Stimulated activated CD8-positive, alpha-beta memory T cell treated with anti-CD3 and anti-CD28 coated beads, Interleukin-12 subunit alpha, Interleukin-12 subunit beta, amount 100 ng/mL, for 1 hour (primary cell): Measurements from ENCODE around the gene AUTS2.
"Not testable (repeated sequence)": the region's sequence is repeated elsewhere in the genome, so short reads cannot be mapped to it uniquely, and the experiment has no call there.

ENCODE experiments used
- DNase-seq: peaks from one replicate; pipeline ENCODE4 v3.0.0-alpha.2; 2020; ENCODE audit warnings: low read depth

AUTS2 gene

DNA sequence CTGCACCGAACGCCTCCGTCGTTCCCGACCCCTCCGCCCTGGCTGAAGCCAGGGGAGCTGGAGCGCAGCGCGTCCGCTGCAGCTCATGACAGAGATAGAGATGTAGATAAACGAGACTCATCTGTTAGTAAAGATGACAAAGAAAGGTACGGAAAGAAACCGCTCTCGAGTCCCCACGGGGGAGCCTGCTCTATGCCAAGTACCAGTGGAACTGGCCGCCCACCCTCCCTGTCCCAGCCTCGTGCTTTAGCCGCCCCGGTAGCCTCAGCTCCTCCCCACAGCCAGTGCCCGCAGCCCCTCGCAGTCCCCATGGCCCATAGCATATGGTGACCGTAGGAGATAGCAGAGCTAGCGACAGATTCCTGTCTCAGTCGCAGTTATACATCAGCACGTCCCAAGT is 1189.0 kb downstream of the AUTS2 start:
- no peak for DNase-seq

DNA sequence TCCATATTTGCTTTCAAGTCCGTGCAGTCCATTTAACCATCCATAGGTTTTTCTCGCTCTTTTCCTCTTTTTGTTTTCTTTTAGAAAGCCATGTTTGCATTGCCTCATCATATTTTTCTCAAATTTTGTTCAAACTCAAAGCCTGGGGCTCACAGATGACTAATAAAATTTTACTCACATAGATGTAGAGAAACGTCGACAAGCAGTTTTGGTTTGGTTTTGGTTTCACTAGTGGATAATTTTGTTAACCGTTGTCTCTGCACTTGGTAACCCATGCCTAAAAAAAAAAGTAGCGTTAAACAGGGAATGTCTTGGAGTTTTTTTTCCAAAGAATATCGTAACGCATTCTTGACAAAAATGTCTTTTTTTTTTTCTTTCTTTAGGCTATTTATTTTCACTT is 1189.5 kb downstream of the AUTS2 start:
- no peak for DNase-seq

DNA sequence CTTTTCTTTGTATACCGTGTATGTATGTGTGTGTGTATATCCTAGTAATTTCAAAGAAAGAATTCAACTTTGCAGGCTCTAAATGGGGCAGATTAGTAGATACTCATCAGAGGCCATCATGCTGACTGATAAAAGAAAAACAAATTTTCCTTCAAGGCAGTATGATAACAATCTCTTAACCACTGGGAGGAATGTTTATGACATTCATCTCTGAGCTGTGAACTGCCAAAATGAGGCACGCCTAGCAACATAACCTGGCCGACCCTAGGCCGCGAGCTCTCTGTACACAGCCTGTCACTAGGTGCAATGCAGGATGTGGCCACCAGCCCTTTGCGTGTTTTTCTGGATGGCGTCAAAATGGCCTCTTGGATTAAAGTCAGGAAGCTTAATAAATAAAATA is 1190.0 kb downstream of the AUTS2 start:
- DNase-seq = no peak

DNA sequence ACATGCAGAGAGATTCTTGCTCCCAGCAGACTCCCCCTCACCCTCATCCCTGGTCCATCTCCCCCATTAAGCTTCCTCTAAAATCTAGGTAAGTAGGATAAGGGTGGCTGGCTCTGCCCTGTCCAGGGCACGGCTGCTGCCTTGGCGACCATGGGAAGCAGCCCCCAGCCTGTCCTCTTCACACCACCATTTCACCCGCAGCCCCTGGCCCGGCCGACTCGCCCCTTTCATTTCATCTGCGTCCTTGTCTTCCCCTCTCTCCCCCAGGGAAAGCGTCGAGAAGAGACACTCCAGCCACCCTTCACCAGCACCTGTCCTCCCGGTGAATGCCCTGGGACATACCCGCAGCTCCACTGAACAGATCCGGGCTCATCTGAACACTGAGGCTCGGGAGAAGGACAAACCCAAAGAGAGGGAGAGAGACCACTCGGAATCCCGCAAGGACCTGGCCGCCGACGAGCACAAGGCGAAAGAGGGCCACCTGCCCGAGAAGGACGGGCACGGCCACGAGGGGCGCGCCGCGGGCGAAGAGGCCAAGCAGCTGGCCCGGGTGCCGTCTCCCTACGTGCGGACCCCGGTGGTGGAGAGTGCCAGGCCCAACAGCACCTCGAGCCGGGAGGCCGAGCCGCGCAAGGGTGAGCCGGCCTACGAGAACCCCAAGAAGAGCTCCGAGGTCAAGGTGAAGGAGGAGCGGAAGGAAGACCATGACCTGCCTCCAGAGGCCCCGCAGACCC is 1191.4 kb downstream of the AUTS2 start:
- no peak for DNase-seq

DNA sequence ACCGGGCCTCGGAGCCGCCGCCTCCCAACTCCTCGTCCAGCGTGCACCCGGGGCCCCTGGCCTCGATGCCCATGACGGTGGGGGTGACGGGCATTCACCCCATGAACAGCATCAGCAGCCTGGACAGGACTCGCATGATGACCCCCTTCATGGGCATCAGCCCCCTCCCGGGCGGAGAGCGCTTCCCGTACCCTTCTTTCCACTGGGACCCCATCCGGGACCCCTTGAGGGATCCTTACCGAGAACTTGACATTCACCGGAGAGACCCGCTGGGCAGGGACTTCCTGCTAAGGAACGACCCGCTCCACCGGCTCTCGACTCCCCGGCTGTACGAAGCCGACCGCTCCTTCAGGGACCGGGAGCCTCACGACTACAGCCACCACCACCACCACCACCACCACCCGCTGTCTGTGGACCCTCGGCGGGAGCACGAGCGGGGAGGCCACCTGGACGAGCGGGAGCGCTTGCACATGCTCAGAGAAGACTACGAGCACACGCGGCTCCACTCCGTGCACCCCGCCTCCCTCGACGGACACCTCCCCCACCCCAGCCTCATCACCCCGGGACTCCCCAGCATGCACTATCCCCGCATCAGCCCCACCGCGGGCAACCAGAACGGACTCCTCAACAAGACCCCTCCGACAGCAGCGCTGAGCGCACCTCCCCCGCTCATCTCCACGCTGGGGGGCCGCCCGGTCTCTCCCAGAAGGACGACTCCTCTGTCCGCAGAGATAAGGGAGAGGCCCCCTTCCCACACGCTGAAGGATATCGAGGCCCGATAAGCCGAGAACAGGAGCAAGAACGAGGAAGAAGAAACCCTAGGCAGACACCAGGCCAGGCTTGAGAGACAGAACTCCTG is 1192.2 kb downstream of the AUTS2 start:
- no peak for DNase-seq

DNA sequence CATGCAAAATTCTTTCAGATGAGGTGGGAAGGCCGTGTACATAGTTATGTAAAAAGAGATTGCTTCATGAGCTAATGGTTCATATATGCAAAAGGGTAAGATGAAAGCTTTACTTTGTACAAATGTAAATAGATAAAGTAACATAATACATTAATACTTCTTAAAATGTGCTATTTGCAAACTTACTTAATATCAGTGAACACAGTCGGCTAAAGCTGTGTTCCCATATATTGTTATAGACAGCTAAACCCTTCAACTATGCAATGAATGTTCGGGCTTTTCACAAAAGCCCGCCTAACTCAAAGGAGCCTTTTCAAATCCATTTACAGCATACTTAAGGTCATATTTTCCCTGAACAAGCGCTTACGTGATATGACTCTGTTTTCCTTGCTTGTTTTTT is 1193.1 kb downstream of the AUTS2 start:
- no peak for DNase-seq

DNA sequence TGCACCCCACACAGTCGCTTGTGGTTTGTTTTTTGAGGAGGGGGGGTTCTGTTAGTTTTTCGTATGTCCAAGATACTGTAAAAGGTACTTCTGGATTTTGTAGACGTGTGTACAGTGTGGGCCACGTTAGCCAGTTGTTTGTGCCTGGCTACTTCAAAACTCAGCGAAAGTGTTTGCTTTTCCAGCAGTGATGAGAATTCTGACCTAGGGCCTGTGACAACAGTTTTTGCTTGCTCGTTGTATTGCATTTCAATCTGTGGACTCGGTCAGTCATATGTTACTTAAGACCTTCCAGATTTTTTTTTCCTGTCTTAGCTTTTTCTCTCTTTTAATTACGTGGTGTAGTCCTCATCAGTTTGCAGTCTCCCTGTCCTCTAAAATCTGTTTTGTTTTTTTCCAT is 1194.8 kb downstream of the AUTS2 start:
- no peak for DNase-seq

DNA sequence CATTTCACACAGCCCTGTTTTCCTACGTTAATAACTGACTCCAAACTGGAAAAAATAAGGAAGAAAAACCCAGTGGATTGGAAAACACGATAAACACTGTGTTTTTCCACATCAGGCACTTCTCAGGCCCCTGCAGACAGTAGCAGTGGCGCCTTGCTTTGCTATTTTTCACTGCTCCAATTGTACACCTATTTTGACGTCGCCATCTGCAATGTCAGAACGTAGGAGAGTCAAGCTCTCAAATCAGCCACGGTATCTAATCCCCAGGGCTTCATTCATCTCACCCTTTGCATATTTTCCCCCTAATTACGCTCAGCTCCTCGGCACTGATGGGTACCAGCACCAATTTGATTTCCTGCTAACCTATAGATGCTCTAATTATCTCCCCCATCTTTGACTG is 1195.5 kb downstream of the AUTS2 start:
- no peak for DNase-seq

DNA sequence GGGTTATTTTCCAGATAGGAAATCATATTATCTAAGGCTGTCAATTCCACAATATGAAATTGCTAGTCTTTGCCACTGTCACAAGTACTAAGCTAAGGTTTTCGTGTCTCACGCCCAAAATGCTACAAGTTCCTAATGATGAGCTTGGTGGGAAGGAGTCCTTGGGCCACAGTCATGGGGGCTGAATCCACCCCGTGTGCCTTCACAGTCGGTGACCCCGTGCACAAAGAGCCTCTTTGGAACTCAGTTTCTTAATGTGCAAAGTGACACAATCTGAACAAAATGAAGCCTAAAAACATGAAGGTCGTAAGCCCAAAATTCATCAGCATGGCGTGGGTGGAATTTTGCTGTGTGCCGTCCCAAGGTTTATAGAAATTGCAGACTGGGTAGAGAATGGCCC is 1196.7 kb downstream of the AUTS2 start:
- DNase-seq = no peak

DNA sequence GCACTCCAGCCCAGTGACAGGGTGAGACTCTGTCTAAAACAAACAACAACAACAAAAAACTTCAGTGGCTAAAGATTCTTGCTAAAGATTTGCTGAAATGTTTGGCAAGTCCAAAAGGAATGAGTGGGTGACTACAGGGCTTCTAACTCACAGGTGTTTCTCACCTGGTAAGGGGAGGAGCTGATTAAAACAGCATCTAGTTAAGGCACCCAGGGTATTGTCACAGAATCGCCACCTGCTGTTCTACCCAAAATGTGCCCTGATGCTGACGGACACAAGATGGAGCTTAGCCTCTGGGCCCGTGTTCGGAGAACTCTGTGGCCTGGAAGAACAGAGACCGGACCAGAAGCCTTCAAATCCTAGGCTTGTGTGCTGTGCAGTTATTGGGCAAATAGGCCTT is 1197.7 kb downstream of the AUTS2 start:
- DNase-seq = no peak

DNA sequence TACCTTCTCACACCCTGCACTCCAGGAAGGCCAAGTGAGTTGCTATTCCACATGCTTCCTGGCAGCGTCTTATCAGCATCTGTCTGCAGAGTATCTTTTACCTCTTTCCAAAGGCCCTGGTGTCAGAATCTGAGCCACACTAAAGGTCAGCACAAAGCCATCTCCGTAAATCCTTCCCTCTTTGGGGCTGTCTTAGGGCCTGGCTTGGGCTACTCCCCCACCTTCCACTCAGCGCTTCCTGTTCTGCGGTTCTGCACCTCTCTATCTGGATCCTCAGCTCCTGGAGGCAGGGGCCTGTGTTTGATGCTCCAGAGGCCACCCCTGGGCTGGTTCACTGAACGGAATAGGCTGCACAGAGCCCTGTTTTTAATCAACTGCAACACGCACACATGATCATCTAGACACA is 1198.8 kb downstream of the AUTS2 start:
- no peak for DNase-seq

DNA sequence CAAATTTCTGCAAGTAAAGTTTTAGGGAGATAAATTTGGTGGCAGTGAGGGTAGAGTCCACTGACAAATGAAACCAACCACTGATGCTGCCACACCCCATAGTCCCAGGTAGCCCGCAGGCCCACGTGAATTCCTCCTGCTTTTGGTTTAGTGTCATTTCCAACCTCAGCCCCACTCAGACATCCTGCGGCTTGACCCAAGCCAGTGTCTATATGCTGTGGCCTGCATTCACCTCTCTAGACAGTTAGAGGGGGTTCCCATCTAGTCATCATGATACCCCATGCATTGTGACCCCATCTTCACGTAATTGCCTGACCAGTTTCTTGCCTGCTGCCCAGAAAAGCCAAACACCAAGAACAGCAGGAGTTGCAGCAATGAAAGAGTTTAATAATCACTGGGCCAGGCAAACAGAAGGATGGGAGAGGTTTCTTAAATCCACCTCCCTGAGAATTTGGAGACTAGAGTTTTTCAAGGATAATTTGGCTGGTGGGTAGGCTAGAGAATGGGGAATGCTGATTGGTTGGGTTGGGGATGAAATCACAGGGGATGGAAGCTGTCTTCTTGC is 1201.6 kb downstream of the AUTS2 start:
- no peak for DNase-seq

DNA sequence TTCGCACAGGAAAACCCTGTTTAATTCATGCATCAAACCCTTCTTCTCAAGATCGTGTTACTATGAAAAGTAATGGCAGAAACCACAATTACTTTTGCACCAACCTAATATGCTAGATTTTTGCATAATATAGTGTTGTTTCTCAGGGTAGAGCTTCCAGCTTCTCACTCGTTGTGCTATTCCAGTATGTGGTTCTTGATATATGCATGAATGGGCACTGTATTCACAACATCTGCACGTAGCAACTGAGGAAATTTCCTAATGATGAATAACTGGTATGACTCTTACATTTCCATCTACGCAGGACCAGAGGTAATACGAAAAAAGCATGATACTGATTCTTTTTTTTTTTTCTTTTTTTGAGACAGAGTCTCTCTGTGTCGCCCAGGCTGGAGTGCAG is 1207.1 kb downstream of the AUTS2 start:
- DNase-seq = no peak

DNA sequence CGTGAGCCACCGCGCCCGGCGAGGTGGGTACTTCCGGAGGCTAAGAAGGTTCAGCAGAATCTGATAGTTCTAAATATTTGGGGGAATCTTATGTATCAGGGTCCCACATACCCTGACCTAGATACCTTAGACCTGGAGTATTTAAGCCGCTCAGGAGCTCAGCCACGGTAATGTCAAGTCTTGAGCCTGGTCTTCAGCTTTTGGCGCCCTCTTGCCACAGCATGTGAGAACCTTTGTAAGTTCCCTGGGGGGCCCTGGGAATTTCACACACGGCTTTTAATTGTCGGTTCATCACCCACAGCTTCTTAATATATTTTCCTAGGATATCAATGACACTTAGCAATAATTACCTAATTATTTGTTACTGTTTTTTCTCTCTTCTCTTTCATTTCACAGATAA is 1209.4 kb downstream of the AUTS2 start:
- no peak for DNase-seq

DNA sequence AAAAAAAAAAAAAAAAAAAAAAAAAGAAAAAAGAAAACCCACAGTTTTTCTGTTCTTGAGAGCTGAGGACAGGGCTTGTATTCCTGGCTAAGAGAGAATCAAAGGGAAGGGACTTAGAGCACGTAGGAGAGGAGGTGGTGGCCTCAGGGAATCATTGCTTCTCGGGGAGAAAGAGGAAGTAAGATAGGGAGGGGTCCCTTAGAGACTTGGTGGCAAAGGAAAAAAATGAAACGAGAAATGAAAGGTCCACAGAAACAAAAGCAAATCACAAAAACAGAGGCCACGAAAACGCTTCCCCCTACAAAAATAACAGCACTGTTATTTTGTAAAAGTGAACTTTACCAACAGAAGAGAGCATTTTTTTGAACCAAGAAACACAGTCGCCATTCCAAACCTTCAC is 1210.6 kb downstream of the AUTS2 start:
- DNase-seq = no peak

DNA sequence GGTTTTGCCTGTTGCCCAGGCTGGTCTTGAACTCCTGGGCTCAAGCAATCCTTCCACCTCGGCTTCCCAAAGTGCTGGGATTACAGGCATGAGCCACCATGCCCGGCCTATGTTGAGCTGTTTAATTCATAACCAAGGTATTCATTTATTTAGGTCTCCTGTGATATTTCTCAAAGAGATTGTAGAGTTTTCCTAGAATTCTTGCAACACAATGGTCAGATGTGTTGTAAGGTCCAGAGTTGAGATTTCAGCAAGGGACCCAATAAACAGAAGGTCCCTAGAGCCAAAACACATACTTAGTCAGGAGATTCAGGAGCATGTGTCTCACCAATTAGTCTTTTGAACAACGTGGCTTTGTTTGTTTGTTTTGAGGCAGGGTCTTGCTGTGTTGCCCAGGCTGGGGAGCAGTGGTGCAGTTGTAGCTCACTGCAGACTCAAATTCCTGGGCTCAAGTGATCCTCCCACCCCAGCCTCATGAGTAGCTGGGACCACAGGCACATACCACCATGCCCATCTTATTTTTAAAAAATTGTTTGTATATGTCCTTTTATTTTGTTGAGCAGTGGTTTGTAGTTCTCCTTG is 1212.4 kb downstream of the AUTS2 start:
- no peak for DNase-seq

DNA sequence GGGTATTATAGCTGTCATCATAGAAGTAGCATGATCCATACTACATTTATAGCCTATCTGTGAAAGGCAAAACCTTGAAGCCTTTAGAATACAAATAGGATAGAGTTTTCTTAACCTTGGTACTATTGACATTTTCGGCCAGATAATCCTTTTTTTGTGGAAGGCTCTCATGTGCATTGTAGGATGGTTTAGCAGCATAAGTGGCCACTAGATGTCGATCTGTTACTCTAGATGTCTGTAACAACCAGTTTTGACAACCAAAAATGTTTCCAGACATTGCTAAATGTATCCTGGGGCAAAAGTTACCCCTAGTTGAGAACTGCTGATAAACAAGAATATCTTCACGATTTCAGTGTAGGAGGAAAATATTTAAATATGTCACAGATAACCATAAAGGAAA is 1214.2 kb downstream of the AUTS2 start:
- no peak for DNase-seq

DNA sequence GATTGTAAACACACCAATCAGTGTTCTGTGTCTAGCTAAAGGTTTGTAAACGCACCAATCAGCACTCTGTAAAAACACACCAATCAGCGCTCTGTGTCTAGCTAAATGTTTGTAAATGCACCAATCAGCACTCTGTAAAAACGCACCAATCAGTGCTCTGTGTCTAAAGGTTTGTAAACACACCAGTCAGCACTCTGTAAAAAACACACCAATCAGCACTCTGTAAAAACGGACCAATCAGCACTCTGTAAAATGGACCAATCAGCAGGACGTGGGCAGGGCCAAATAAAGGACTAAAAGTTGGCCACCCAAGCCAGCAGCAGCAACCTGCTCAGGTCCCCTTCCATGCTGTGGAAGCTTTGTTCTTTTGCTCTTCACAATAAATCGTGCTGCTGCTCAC is 1224.2 kb downstream of the AUTS2 start:
- not testable (repeated sequence) for DNase-seq

DNA sequence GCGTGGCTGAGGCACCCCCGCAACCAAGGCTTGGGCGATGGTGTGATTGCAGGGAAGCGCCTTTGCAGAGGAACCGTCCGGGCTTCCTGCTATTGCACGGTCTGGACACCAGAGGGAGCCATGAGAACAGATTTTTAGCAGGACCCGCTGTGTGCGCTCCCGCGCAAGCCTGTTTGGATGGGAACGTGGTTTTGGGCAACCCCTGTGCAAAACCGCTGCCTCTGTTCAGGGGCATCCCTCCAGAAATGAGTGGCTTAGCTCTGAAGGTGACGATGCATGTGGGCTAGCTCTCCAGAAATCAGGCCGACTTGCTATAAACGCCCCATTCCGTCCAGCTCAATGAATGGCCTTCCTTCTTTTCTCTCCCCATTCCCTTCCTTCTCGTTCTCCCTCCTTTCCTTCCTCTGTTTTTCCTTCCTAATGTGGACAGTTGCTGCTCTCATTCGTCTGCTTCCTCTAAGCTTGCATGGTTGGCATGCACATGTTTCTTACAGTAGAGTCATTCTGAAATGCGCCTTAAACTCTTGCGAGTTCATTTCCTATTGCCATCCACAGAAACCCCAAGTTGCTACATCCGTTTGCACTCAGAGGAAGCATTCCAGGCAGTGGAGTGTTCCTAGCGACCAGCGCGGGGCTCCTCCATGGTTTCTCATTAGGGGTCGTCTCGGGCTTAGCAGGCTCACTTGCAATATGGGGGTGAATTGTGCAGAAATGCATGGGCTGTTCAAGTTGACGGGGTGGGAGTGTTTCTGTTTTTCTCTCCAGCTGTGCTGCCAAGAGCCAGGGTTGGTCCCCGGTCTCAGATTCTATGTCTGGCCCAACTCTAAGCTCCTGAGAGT is 1231.2 kb downstream of the AUTS2 start:
- peak; percentile 31 for DNase-seq

DNA sequence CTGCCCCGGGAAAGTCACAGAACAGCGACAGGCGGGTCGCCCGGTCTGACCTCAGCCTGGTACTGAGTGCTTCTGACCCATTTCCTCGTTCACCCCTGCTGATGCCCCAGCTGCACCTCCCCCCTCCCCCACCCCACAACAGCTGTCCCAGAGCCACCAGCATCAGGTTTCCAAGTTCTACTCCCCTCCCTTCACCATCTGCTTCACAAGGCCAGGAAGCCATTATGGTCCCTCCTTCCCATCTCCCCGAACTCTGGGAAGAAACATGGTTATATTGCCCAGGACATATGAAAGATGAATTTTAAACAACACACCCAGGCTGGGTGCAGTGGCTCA is 1231.8 kb downstream of the AUTS2 start:
- no peak for DNase-seq

DNA sequence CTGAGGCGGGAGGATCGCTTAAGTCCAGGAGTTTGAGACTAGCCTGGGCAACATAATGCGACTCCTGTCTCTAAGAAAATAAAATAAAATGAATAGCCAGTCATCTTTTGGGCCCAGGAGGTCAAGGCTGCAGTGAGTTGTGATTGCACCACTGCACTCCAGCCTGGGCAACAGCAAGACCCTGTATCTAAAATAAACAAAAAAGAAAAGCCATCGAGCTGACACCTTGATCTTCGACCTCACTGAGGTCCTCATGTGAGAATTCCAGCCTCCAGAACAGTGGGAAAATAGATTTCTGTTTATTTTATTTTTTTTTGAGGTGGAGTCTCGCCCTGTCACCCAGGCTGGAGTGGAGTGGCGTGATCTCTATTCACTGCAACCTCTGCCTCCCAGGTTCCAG is 1232.2 kb downstream of the AUTS2 start:
- DNase-seq = no peak

DNA sequence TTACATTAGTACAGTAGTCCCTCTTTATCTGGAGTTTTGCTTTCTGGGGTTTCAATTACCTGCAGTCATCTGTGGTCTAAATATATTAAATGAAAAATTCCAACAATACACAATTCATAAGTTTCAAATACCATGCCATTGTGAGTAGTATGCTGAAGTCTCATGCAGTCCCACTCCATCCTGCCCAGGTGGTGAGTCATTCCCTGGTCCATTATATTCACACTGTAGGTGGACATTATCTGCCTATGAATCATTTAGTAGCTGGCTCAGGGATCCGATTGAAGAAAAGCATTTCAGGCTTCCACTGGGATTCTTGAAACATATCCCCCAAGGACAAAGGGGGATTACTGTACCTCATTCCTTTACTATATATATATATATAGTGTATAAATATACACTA is 1235.5 kb downstream of the AUTS2 start:
- no peak for DNase-seq
